HEK293 (cell line): Measurements from ENCODE around the gene ELMO1.

Source experiments
- RBAK ChIP-seq: fragments of 450-650 bp; formaldehyde crosslinking; IDR thresholded peaks from 2 replicates; pipeline ENCODE4 v1.5.1; 2016; ENCODE audit warnings: missing biosample characterization, missing genetic modification characterization
- SETDB1 ChIP-seq: IDR thresholded peaks from one replicate; pipeline ENCODE4 v1.6.1; 2017; ENCODE audit warnings: mild to moderate bottlenecking, low read length, moderate library complexity, mixed read lengths; ENCODE audit not compliant: insufficient read length
- SP2 ChIP-seq: fragments of 450-650 bp; formaldehyde crosslinking; IDR thresholded peaks from 2 replicates; pipeline ENCODE4 v1.5.1; 2016; ENCODE audit warnings: missing biosample characterization, missing genetic modification characterization
- ZFP3 ChIP-seq: fragments of 450-650 bp; formaldehyde crosslinking; IDR thresholded peaks from 2 replicates; pipeline ENCODE4 v1.5.1; 2016; ENCODE audit warnings: low read depth, missing biosample characterization, missing genetic modification characterization
- ZNF292 ChIP-seq: fragments of 450-650 bp; formaldehyde crosslinking; IDR thresholded peaks from 2 replicates; pipeline ENCODE4 v1.5.1; 2016; ENCODE audit warnings: low read depth, missing biosample characterization, missing genetic modification characterization, borderline replicate concordance
- ZNF777 ChIP-seq: fragments of 450-650 bp; formaldehyde crosslinking; IDR thresholded peaks from 2 replicates; pipeline ENCODE4 v1.5.1; 2017; ENCODE audit warnings: missing biosample characterization, missing genetic modification characterization, borderline replicate concordance
- TF ChIP-seq, protein P1 (sequence below): fragments of 450-650 bp; formaldehyde crosslinking; IDR thresholded peaks from 2 replicates; pipeline ENCODE4 v1.5.1; 2016; ENCODE audit warnings: missing biosample characterization, missing genetic modification characterization

GRCh38 chr7:37382546-37383088 lies 66.0 kb downstream of the ELMO1 start:
- TF ChIP-seq ZFP3 (tag by site-specific recombination) (no peak), ZNF777 (tag by site-specific recombination) (no peak), ZNF292 (tag by site-specific recombination) (no peak), SP2 (tag by site-specific recombination) (no peak), SETDB1 (no peak), RBAK (no peak)
- TF ChIP-seq, protein P1, sequence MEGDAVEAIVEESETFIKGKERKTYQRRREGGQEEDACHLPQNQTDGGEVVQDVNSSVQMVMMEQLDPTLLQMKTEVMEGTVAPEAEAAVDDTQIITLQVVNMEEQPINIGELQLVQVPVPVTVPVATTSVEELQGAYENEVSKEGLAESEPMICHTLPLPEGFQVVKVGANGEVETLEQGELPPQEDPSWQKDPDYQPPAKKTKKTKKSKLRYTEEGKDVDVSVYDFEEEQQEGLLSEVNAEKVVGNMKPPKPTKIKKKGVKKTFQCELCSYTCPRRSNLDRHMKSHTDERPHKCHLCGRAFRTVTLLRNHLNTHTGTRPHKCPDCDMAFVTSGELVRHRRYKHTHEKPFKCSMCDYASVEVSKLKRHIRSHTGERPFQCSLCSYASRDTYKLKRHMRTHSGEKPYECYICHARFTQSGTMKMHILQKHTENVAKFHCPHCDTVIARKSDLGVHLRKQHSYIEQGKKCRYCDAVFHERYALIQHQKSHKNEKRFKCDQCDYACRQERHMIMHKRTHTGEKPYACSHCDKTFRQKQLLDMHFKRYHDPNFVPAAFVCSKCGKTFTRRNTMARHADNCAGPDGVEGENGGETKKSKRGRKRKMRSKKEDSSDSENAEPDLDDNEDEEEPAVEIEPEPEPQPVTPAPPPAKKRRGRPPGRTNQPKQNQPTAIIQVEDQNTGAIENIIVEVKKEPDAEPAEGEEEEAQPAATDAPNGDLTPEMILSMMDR, result no peak
